GM21367 (cell line): Measurements from ENCODE around the gene TRIOBP.

Source experiments
- ATAC-seq: cut with Tn5 transposase; IDR thresholded peaks from one replicate; pipeline ENCODE4 v1.9.1; 2021; ENCODE audit not compliant: unreplicated experiment

Gene TRIOBP

GRCh38 chr22:37747080-37747714, 50.3 kb downstream of the TRIOBP start:
- no peak for ATAC-seq

- ATAC-seq = no peak
Measured at GRCh38 chr22:37747715-37748100, 50.9 kb downstream of the TRIOBP start.

GRCh38 chr22:37748659-37749058, 51.8 kb downstream of the TRIOBP start:
- ATAC-seq = no peak

- no peak for ATAC-seq
Measured at GRCh38 chr22:37749226-37749625, 52.4 kb downstream of the TRIOBP start.

- no peak for ATAC-seq
Measured at GRCh38 chr22:37749831-37750595, 53.2 kb downstream of the TRIOBP start.

GRCh38 chr22:37750596-37751162, 53.8 kb downstream of the TRIOBP start:
- ATAC-seq = no peak

GRCh38 chr22:37751449-37752188, 54.8 kb downstream of the TRIOBP start:
- no peak for ATAC-seq

- ATAC-seq = no peak
Measured at GRCh38 chr22:37752189-37753087, 55.6 kb downstream of the TRIOBP start.

GRCh38 chr22:37753746-37754145, 56.9 kb downstream of the TRIOBP start:
- no peak for ATAC-seq

GRCh38 chr22:37757663-37758062, 60.8 kb downstream of the TRIOBP start:
- ATAC-seq = no peak

- no peak for ATAC-seq
Measured at GRCh38 chr22:37758694-37759093, 61.8 kb downstream of the TRIOBP start.

- ATAC-seq = no peak
Measured at GRCh38 chr22:37759281-37759680, 62.4 kb downstream of the TRIOBP start.

GRCh38 chr22:37760152-37760551, 63.3 kb downstream of the TRIOBP start:
- ATAC-seq = no peak

- ATAC-seq = no peak
Measured at GRCh38 chr22:37762389-37762836, 65.6 kb downstream of the TRIOBP start.

GRCh38 chr22:37763012-37763411, 66.2 kb downstream of the TRIOBP start:
- ATAC-seq = no peak

GRCh38 chr22:37763652-37764051, 66.8 kb downstream of the TRIOBP start:
- ATAC-seq = no peak

GRCh38 chr22:37764622-37765021, 67.8 kb downstream of the TRIOBP start:
- ATAC-seq = no peak

GRCh38 chr22:37765498-37765897, 68.7 kb downstream of the TRIOBP start:
- ATAC-seq = no peak

- ATAC-seq = no peak
Measured at GRCh38 chr22:37765953-37766576, 69.2 kb downstream of the TRIOBP start.

- ATAC-seq = no peak
Measured at GRCh38 chr22:37768273-37768672, 71.4 kb downstream of the TRIOBP start.
